HFFc6 (cell line): ENCODE measurements around the gene SLC7A8. TPM values are rescaled to one million over a fixed set of nuclear protein-coding genes. Genes with fewer than 3 reads are reported as not detected.

Source experiments
- DNase-seq: peaks from one replicate; pipeline ENCODE4 v3.0.0-alpha.2; 2018
- H3K27ac Mint-ChIP-seq: 2 replicates; pipeline ENCODE4 v1.8.0; 2020; ENCODE audit warnings: mild to moderate bottlenecking, mixed read lengths
- H3K27me3 Mint-ChIP-seq: 2 replicates; pipeline ENCODE4 v1.8.0; 2021; ENCODE audit warnings: mild to moderate bottlenecking, moderate library complexity, mixed read lengths; ENCODE audit not compliant: insufficient read depth
- H3K36me3 Mint-ChIP-seq: 2 replicates; pipeline ENCODE4 v1.8.0; 2021; ENCODE audit warnings: low read depth, mixed read lengths
- H3K4me1 Mint-ChIP-seq: 2 replicates; pipeline ENCODE4 v1.8.0; 2020; ENCODE audit warnings: low read depth, mixed read lengths
- H3K4me3 Mint-ChIP-seq: 2 replicates; pipeline ENCODE4 v1.8.0; 2020; ENCODE audit warnings: mild to moderate bottlenecking, moderate library complexity, mixed read lengths
- H3K9me3 Mint-ChIP-seq: 2 replicates; pipeline ENCODE4 v1.8.0; 2020; ENCODE audit warnings: mild to moderate bottlenecking, mixed read lengths
- CTCF ChIP-seq: fragments of 200-600 bp; sonication (generic); IDR thresholded peaks from 2 replicates; pipeline ENCODE4 v1.5.0; 2021; ENCODE audit warnings: antibody characterized with exemption, mild to moderate bottlenecking
- total RNA-seq, 6 experiments: library from RNA; stranded (reverse); fragmentation: NEBNext Ultra II Directional; extraction: Animal tissue kit (Norgen Biotek cat#: 25700); gene quantifications; 2 replicates in 1 of 6; 3 replicates in 5 of 6; pipeline ENCODE4 v1.2.3, GENCODE V29; 2021

The SLC7A8 gene
- total RNA-seq, 6 experiments from 2014 or later = 13.0 to 24.2 (median 23.3) TPM

GRCh38 chr14:23187925-23188324 lies 4.5 kb upstream of the SLC7A8 start:
- Mint-ChIP-seq H3K4me3 (no peak overlapping the region), H3K27ac (no peak overlapping the region), H3K36me3 (no peaks in the 10 kb centered on the region), H3K9me3 (no peaks in the 10 kb centered on the region), H3K27me3 (peaks cover 8% of the 10 kb centered on the region), H3K4me1 (peaks cover 9% of the 10 kb centered on the region)
- no peak for TF ChIP-seq CTCF
- DNase-seq = no peak

- H3K4me3 Mint-ChIP-seq = no peak overlapping the region
- peaks cover 8% of the 10 kb centered on the region for H3K27me3 Mint-ChIP-seq
- no peak overlapping the region for H3K27ac Mint-ChIP-seq
- peak; percentile 62 for DNase-seq
- peaks cover 9% of the 10 kb centered on the region for H3K4me1 Mint-ChIP-seq
- no peaks in the 10 kb centered on the region for H3K36me3 Mint-ChIP-seq
- peak; percentile 88 for TF ChIP-seq CTCF
- H3K9me3 Mint-ChIP-seq = no peaks in the 10 kb centered on the region
Observed at GRCh38 chr14:23186913-23187654, 3.6 kb upstream of the SLC7A8 start.

GRCh38 chr14:23185063-23185462 lies 1.6 kb upstream of the SLC7A8 start:
- peaks cover 9% of the 10 kb centered on the region for H3K4me1 Mint-ChIP-seq

GRCh38 chr14:23183158-23183470 lies 346 bp downstream of the SLC7A8 start:
- no peaks in the 10 kb centered on the region for H3K36me3 Mint-ChIP-seq
- H3K4me1 Mint-ChIP-seq = peaks cover 16% of the 10 kb centered on the region
- H3K9me3 Mint-ChIP-seq = no peaks in the 10 kb centered on the region
- no peak for DNase-seq
- H3K27me3 Mint-ChIP-seq = no peaks in the 10 kb centered on the region
- TF ChIP-seq CTCF = no peak
- H3K4me3 Mint-ChIP-seq = no peak overlapping the region
- H3K27ac Mint-ChIP-seq = no peak overlapping the region

More at GRCh38 chr14:23185063-23185462, 1.6 kb upstream of the SLC7A8 start:
- Mint-ChIP-seq H3K27me3 (peaks cover 3% of the 10 kb centered on the region), H3K4me3 (no peak overlapping the region), H3K36me3 (no peaks in the 10 kb centered on the region), H3K27ac (peak overlapping the region; percentile 3; the same call in 1 of the 2 replicates), H3K9me3 (no peaks in the 10 kb centered on the region)
- no peak for DNase-seq
- TF ChIP-seq CTCF = no peak

GRCh38 chr14:23182372-23183157 lies 895 bp downstream of the SLC7A8 start:
- DNase-seq = no peak
- Mint-ChIP-seq H3K36me3 (no peaks in the 10 kb centered on the region), H3K4me1 (peaks cover 19% of the 10 kb centered on the region), H3K27me3 (no peaks in the 10 kb centered on the region), H3K9me3 (no peaks in the 10 kb centered on the region), H3K27ac (no peak overlapping the region), H3K4me3 (no peak overlapping the region)
- TF ChIP-seq CTCF = no peak
